GM12875 (cell line): ENCODE data around the gene DCDC2C.

Experiments used
- H3K4me3 ChIP-seq: one replicate; pipeline ENCODE4 v1.5.1; 2011; ENCODE audit warnings: low read depth, low read length, control low read depth
- CTCF ChIP-seq: IDR thresholded peaks from 2 replicates; pipeline ENCODE4 v1.5.1; 2011; ENCODE audit warnings: low read depth, mild to moderate bottlenecking, control low read depth, inconsistent platforms, low read length, moderate library complexity, borderline replicate concordance; ENCODE audit not compliant: insufficient read depth

Gene DCDC2C

GRCh38 chr2:3885629-3886628 is 182.6 kb downstream of the DCDC2C start:
- no peak overlapping the region for H3K4me3 ChIP-seq
- no peak for TF ChIP-seq CTCF

- H3K4me3 ChIP-seq = no peak overlapping the region
- no peak for TF ChIP-seq CTCF
Measured at GRCh38 chr2:3895021-3895420, 191.6 kb downstream of the DCDC2C start.
